Activated naive CD4-positive, alpha-beta T cell (primary cell): ENCODE measurements around the gene CR2.
"Not testable (repeated sequence)": the region's sequence is repeated elsewhere in the genome, so short reads cannot be mapped to it uniquely, and the experiment has no call there.

Experiments
- DNase-seq, 4 experiments: peaks; one replicate each; lab custom pipeline; 2025; lab: John Stamatoyannopoulos, UW

CR2 gene

GRCh38 chr1:207504438-207504837 lies 50.3 kb downstream of the CR2 start:
- no peak for DNase-seq

GRCh38 chr1:207510444-207510843 lies 56.3 kb downstream of the CR2 start:
- no peak for DNase-seq

- DNase-seq = no peak
These were observed 60.8 kb downstream of the CR2 start for GRCh38 chr1:207514890-207515289.

- no peak for DNase-seq
These were observed 62.6 kb downstream of the CR2 start for GRCh38 chr1:207516729-207517128.

- no peak for DNase-seq
These were observed 64.6 kb downstream of the CR2 start for GRCh38 chr1:207518608-207519236.

- no peak for DNase-seq
These were observed 65.6 kb downstream of the CR2 start for GRCh38 chr1:207519505-207520399.

GRCh38 chr1:207520400-207521345 lies 66.5 kb downstream of the CR2 start:
- DNase-seq = not testable (repeated sequence)

GRCh38 chr1:207525239-207525638 lies 71.1 kb downstream of the CR2 start:
- DNase-seq = not testable (repeated sequence)

GRCh38 chr1:207528401-207528800 lies 74.3 kb downstream of the CR2 start:
- DNase-seq = not testable (repeated sequence)

GRCh38 chr1:207536263-207536662 lies 82.1 kb downstream of the CR2 start:
- DNase-seq = not testable (repeated sequence)
